Upper lobe of right lung (tissue), 1 donor: ENCODE measurements around the gene CLDN7. TPM values are rescaled to one million over a fixed set of nuclear protein-coding genes. Genes with fewer than 3 reads are reported as not detected.

Source experiments
- ATAC-seq: fragments of 200-7000 bp; cut with Tn5 transposase; one replicate; pipeline ENCODE4 v1.9.1; 2020; ENCODE audit warnings: mild to moderate bottlenecking, moderate library complexity
- DNase-seq: peaks from one replicate; pipeline ENCODE4 v3.0.0-alpha.2; 2020
- H3K27ac ChIP-seq: fragments of 200-600 bp; one replicate; pipeline ENCODE4 v1.8.0; 2022
- H3K27me3 ChIP-seq: fragments of 200-600 bp; one replicate; pipeline ENCODE4 v1.8.0; 2022; ENCODE audit warnings: mild to moderate bottlenecking
- H3K36me3 ChIP-seq: fragments of 200-600 bp; one replicate; pipeline ENCODE4 v1.8.0; 2022
- H3K4me1 ChIP-seq: fragments of 200-600 bp; one replicate; pipeline ENCODE4 v1.8.0; 2022
- H3K4me3 ChIP-seq: fragments of 200-600 bp; one replicate; pipeline ENCODE4 v1.8.0; 2022; ENCODE audit warnings: mild to moderate bottlenecking
- H3K9me3 ChIP-seq: fragments of 200-600 bp; one replicate; pipeline ENCODE4 v1.8.0; 2022
- intact Hi-C: fragments of 100-400 bp; cut with DNase I; formaldehyde crosslinking; loops from one replicate; pipeline ENCODE4 v1.11.0; 2022
- total RNA-seq: library from RNA; stranded (reverse); fragmentation: NEBNext Ultra II Directional; extraction: Animal tissue kit (Norgen Biotek cat#: 25700); gene quantifications from one replicate; pipeline ENCODE4 v1.2.1, GENCODE V29; 2021
- TF ChIP-seq, protein P1 (sequence below): fragments of 200-600 bp; IDR thresholded peaks from one replicate; pipeline ENCODE4 v1.8.0; 2022; ENCODE audit warnings: antibody characterized with exemption
- donor health status: DM: no; HTN: yes; CAD: no; lungs with severe emphysema.

Gene CLDN7
- total RNA-seq, 1 donor from 2014 or later = 117 TPM

DNA sequence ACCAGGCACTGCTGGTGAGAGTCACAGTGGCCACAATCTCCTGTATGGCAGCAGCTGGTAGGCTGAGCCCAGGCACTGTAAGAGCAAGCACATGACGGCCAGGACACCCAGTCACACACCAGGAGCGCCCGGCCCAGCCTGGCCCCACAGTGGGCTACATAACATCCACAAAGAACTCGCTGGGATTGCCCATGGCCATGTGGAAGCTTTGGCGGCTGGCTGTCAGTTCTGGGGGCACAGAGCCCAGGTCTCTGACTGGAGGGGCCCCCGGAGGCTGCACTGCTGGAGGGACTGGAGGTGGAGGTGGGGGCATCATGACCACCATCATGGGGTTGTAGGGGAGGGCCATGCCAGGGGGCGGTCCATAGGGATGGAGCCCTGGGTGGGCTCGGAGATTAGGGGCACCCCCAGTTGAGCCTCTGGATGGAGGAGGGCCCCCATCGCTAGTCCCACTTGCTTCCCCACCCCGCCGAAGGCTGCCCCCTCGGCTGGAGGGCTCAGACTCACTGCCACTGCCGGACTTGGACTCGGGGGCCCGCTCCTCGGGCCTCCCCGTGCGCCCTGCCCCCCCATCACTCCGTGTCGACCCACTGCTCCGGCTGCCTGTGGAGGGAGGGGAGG is 36.5 kb downstream of the CLDN7 start:
- TF ChIP-seq, protein P1, sequence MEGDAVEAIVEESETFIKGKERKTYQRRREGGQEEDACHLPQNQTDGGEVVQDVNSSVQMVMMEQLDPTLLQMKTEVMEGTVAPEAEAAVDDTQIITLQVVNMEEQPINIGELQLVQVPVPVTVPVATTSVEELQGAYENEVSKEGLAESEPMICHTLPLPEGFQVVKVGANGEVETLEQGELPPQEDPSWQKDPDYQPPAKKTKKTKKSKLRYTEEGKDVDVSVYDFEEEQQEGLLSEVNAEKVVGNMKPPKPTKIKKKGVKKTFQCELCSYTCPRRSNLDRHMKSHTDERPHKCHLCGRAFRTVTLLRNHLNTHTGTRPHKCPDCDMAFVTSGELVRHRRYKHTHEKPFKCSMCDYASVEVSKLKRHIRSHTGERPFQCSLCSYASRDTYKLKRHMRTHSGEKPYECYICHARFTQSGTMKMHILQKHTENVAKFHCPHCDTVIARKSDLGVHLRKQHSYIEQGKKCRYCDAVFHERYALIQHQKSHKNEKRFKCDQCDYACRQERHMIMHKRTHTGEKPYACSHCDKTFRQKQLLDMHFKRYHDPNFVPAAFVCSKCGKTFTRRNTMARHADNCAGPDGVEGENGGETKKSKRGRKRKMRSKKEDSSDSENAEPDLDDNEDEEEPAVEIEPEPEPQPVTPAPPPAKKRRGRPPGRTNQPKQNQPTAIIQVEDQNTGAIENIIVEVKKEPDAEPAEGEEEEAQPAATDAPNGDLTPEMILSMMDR = no peak
- ATAC-seq = no peak
- intact Hi-C loops = no loop called here
- Histone ChIP-seq H3K27me3 (no peaks in the 10 kb centered on the region), H3K27ac (no peak overlapping the region), H3K4me1 (peaks cover 7% of the 10 kb centered on the region), H3K36me3 (peaks cover 93% of the 10 kb centered on the region), H3K9me3 (no peaks in the 10 kb centered on the region), H3K4me3 (no peak overlapping the region)
- DNase-seq = peak; percentile 60

DNA sequence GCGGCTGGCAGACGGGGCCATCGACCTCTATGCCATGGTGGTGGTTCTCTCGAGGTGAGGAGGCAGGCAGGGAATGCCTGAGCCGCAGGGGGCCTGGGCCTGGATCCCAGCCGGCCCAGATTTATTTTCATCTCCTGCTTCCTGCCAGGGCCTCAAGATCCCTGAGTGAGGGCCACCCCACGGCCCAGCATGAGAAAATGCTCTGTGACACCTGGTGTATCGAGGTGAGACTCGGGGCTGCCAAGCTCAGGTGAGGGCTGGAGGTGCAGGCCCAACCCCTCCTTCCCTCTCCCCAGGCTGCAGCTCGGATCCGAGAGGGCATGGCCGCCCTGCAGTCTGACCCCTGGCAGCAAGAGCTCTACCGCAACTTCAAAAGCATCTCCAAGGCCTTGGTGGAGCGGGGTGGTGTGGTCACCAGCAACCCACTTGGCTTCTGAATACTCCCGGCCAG is 37.6 kb downstream of the CLDN7 start:
- Histone ChIP-seq H3K4me3 (no peak overlapping the region), H3K9me3 (no peaks in the 10 kb centered on the region), H3K4me1 (peaks cover 14% of the 10 kb centered on the region), H3K36me3 (peaks cover 82% of the 10 kb centered on the region), H3K27ac (no peak overlapping the region), H3K27me3 (no peaks in the 10 kb centered on the region)
- DNase-seq = peak; percentile 60
- TF ChIP-seq, protein P1 = no peak
- intact Hi-C loops = no loop called here
- ATAC-seq = no peak

DNA sequence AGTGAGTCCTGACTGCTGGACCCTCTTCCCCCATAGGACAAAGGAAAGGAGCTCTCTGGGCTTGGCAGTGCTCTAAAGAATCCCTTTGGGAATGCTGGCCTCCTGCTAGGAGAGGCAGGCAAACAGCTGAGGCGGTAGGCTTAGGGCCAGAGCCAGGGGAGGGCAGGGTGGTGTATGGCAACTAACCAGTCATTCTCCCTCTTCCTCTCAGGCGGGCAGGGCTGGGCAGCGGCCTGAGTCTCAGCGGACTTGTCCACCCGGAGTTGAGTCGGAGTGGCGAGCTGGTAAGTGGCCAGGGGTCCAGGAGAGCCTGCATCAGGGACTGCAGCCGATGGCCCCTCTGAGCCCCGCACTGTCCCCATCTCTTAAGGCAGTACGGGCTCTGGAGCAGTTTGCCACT is 38.2 kb downstream of the CLDN7 start:
- Histone ChIP-seq H3K27me3 (no peaks in the 10 kb centered on the region), H3K27ac (no peak overlapping the region), H3K4me3 (no peak overlapping the region), H3K4me1 (peaks cover 18% of the 10 kb centered on the region), H3K36me3 (peaks cover 76% of the 10 kb centered on the region), H3K9me3 (no peaks in the 10 kb centered on the region)
- TF ChIP-seq, protein P1 = no peak
- ATAC-seq (no peak), DNase-seq (no peak)
- intact Hi-C loops = no loop called here

DNA sequence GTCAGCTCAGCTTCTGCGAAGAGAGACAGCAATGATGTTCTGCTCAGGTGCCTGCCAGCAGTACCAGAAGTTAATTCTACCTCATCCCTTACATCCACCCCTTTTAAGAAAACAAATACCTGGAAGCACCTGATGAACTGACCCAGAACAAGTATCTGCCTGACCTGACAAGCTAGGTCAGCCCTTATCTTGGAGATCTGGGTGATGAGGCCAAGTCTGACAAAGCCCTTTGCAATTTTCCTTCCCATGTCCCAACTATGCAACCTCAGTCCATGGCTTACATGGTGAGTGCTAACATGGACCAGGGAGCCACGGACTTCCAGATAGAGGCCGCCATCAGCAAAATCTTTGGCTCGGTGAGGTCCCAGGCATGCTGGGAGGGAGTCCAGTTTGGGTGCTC is 38.9 kb downstream of the CLDN7 start:
- TF ChIP-seq, protein P1 = no peak
- H3K27ac ChIP-seq = no peak overlapping the region
- intact Hi-C loops = no loop called here
- H3K27me3 ChIP-seq = no peaks in the 10 kb centered on the region
- no peak overlapping the region for H3K4me3 ChIP-seq
- H3K9me3 ChIP-seq = no peaks in the 10 kb centered on the region
- ATAC-seq = no peak
- peaks cover 69% of the 10 kb centered on the region for H3K36me3 ChIP-seq
- DNase-seq = no peak
- peaks cover 25% of the 10 kb centered on the region for H3K4me1 ChIP-seq

DNA sequence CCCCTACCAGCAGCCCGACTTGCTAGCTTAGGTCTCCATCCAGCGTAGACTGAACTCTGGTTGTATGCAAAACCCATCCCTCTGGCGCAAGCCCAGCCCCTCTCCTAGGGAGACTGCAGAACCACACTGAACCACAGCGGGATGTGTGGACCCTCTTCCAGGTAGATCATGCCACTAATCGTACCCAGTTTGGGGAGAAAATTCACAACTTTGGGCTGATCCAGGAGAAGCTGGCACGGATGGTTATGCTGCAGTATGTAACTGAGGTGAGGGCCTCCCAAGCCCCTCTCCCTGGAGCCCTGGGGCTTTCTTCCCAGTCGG is 39.3 kb downstream of the CLDN7 start:
- peaks cover 65% of the 10 kb centered on the region for H3K36me3 ChIP-seq
- ATAC-seq (no peak), DNase-seq (no peak)
- H3K4me1 ChIP-seq = peaks cover 30% of the 10 kb centered on the region
- H3K27ac ChIP-seq = no peak overlapping the region
- H3K4me3 ChIP-seq = no peak overlapping the region
- no peaks in the 10 kb centered on the region for H3K27me3 ChIP-seq
- intact Hi-C loops = no loop called here
- H3K9me3 ChIP-seq = no peaks in the 10 kb centered on the region
- TF ChIP-seq, protein P1 = no peak
